ENCODE results near the gene SPRR4.
"Not testable (repeated sequence)": the region's sequence is repeated elsewhere in the genome, so short reads cannot be mapped to it uniquely, and the experiment has no call there.

Gene SPRR4

GRCh38 chr1:152967201-152967600 lies 3.2 kb upstream of the SPRR4 start:
- DNase-seq, result no peak

GRCh38 chr1:152968248-152968647 lies 2.2 kb upstream of the SPRR4 start:
- no peak for DNase-seq

GRCh38 chr1:152969036-152969435 lies 1.4 kb upstream of the SPRR4 start:
- no peak for DNase-seq

- DNase-seq, result no peak
Measured at GRCh38 chr1:152972196-152972886, 1.9 kb downstream of the SPRR4 start.

- DNase-seq, result no peak
Measured at GRCh38 chr1:152976688-152977087, 6.2 kb downstream of the SPRR4 start.

GRCh38 chr1:152977614-152978013 lies 7.2 kb downstream of the SPRR4 start:
- no peak for DNase-seq

GRCh38 chr1:152980676-152981075 lies 10.2 kb downstream of the SPRR4 start:
- no peak for DNase-seq

GRCh38 chr1:152981146-152981871 lies 10.9 kb downstream of the SPRR4 start:
- no peak for DNase-seq

- DNase-seq, result no peak
Measured at GRCh38 chr1:152982076-152982475, 11.6 kb downstream of the SPRR4 start.

GRCh38 chr1:152983234-152983633 lies 12.8 kb downstream of the SPRR4 start:
- no peak for DNase-seq

GRCh38 chr1:152983743-152984142 lies 13.3 kb downstream of the SPRR4 start, which contains the start of gene SPRR1A:
Gene SPRR1A, plus strand, starts transcription at chr1:152984081. Its CDS starts 1,150 bp downstream, at chr1:152985231.
- no peak for DNase-seq

- DNase-seq, result no peak
Measured at GRCh38 chr1:152986578-152986977, 16.1 kb downstream of the SPRR4 start.

GRCh38 chr1:152993186-152993585 lies 22.7 kb downstream of the SPRR4 start:
- no peak for DNase-seq

- DNase-seq, result no peak
Measured at GRCh38 chr1:152995842-152996241, 25.4 kb downstream of the SPRR4 start.

- no peak for DNase-seq
Measured at GRCh38 chr1:152996633-152997400, 26.4 kb downstream of the SPRR4 start.

- no peak for DNase-seq
Measured at GRCh38 chr1:152997901-152998300, 27.5 kb downstream of the SPRR4 start.

- DNase-seq, result no peak
Measured at GRCh38 chr1:152998476-152998875, 28.0 kb downstream of the SPRR4 start.

GRCh38 chr1:152999818-153000217 lies 29.4 kb downstream of the SPRR4 start:
- DNase-seq, result no peak

- no peak for DNase-seq
Measured at GRCh38 chr1:153000294-153000693, 29.8 kb downstream of the SPRR4 start.

GRCh38 chr1:153001382-153001781 lies 30.9 kb downstream of the SPRR4 start, which contains the start of gene SPRR3:
Gene SPRR3, plus strand, starts transcription at chr1:153001749. Its CDS starts 1,272 bp downstream, at chr1:153003021.
- DNase-seq, result no peak

- DNase-seq, result not testable (repeated sequence)
Measured at GRCh38 chr1:153011235-153011758, 40.8 kb downstream of the SPRR4 start.

- DNase-seq, result not testable (repeated sequence)
Measured at GRCh38 chr1:153021829-153022228, 51.4 kb downstream of the SPRR4 start.
